ENCODE data around the gene PTPRN2.

DNA sequence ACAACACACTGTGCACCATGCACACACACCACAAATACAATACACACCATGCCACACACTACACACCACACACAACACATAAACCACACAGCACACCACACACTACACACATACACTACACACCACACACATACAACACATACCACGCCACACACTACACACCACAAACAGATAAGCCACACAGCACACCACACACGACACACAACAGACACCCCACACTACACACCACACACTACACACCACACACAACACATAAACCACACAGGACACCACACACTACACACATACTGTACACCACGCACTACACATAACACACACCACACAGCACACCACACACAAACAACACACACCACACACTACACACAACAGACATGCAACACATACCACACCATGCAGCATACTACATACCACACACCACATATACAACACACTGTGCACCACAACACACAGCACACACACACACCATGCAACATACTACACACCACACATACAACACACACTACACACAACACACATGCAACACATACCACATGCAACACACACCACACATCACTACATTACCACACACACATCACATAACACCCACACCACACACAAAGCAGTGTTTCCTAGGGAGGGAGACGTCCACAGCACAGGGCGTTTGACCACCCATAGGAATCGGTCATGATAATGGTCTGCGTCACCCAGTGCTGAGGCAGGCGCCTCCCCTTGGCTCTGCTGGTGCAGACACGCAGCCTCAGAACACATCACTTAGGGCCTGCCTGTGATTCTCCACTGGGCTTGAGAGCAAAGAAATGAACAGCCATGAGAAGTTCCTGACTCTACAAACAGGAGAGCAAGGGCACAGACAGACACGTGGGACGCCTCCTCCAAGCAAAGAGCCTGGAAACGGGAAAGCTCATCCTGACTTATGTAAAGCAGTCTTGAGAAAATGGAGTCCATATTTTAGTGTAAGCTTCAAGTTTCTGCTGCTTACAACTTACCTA is 458.3 kb downstream of the PTPRN2 start:
- TF ChIP-seq, protein P1, sequence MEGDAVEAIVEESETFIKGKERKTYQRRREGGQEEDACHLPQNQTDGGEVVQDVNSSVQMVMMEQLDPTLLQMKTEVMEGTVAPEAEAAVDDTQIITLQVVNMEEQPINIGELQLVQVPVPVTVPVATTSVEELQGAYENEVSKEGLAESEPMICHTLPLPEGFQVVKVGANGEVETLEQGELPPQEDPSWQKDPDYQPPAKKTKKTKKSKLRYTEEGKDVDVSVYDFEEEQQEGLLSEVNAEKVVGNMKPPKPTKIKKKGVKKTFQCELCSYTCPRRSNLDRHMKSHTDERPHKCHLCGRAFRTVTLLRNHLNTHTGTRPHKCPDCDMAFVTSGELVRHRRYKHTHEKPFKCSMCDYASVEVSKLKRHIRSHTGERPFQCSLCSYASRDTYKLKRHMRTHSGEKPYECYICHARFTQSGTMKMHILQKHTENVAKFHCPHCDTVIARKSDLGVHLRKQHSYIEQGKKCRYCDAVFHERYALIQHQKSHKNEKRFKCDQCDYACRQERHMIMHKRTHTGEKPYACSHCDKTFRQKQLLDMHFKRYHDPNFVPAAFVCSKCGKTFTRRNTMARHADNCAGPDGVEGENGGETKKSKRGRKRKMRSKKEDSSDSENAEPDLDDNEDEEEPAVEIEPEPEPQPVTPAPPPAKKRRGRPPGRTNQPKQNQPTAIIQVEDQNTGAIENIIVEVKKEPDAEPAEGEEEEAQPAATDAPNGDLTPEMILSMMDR (conservative IDR thresholded peaks at IDR 0.05), result no peak
- no peak for TF ChIP-seq EZH2 (IDR thresholded peaks at IDR 0.05; ENCODE audit: low read depth)

Measured in PC-9 (cell line).